SU-DHL-6 (cell line): ENCODE results near the gene CRYBB2.
"Not testable (repeated sequence)": the region's sequence is repeated elsewhere in the genome, so short reads cannot be mapped to it uniquely, and the experiment has no call there.

Source experiments
- EZH2phosphoT487 ChIP-seq: fragments of 200-600 bp; sonication (generic), shearing (Covaris generic); conservative IDR thresholded peaks from 2 replicates; pipeline ENCODE4 v1.6.1; 2018; ENCODE audit warnings: mild to moderate bottlenecking, antibody characterized with exemption, low read length, moderate library complexity, mixed read lengths
- TF ChIP-seq, protein P1 (sequence below): fragments of 200-600 bp; sonication (generic); IDR thresholded peaks from one replicate; pipeline ENCODE4 v1.5.1; 2017; ENCODE audit warnings: antibody characterized with exemption, mild to moderate bottlenecking, low read length, moderate library complexity; ENCODE audit not compliant: insufficient read depth, poor library complexity, severe bottlenecking

DNA sequence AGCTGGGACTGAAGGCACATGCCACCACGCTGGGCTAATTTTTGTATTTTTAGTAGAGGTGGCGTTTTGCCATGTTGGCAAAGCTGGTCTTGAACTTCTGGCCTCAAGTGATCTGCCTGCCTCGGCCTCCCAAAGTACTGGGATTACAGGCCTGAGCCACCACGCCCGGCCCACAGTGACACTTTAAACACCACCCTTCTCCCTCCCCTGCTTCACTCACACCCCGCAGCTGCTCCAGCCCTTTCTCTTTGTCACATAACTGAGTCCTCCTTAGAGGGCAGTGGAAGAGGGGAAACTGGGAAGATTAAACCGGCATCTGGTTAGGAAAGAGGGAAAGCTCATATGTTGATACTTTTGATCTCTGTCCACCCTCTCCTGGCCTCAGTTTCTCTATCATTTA, 14.9 kb upstream of the CRYBB2 start:
- TF ChIP-seq, protein P1, sequence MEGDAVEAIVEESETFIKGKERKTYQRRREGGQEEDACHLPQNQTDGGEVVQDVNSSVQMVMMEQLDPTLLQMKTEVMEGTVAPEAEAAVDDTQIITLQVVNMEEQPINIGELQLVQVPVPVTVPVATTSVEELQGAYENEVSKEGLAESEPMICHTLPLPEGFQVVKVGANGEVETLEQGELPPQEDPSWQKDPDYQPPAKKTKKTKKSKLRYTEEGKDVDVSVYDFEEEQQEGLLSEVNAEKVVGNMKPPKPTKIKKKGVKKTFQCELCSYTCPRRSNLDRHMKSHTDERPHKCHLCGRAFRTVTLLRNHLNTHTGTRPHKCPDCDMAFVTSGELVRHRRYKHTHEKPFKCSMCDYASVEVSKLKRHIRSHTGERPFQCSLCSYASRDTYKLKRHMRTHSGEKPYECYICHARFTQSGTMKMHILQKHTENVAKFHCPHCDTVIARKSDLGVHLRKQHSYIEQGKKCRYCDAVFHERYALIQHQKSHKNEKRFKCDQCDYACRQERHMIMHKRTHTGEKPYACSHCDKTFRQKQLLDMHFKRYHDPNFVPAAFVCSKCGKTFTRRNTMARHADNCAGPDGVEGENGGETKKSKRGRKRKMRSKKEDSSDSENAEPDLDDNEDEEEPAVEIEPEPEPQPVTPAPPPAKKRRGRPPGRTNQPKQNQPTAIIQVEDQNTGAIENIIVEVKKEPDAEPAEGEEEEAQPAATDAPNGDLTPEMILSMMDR, result not testable (repeated sequence)
- TF ChIP-seq EZH2phosphoT487, result not testable (repeated sequence)
